NCI-H1694 (cell line): ENCODE measurements around the gene GJC2.

Experiments used
- DNase-seq: peaks from one replicate; lab custom pipeline; 2025; lab: John Stamatoyannopoulos, UW

Gene GJC2

GRCh38 chr1:228145463-228146416 lies 4.0 kb upstream of the GJC2 start:
- no peak for DNase-seq

- no peak for DNase-seq
Observed at GRCh38 chr1:228146417-228147150, 3.1 kb upstream of the GJC2 start.

GRCh38 chr1:228147151-228147693 lies 2.5 kb upstream of the GJC2 start:
- no peak for DNase-seq

GRCh38 chr1:228147768-228148167 lies 2.0 kb upstream of the GJC2 start:
- no peak for DNase-seq

GRCh38 chr1:228148196-228148861 lies 1.4 kb upstream of the GJC2 start:
- DNase-seq, result no peak

GRCh38 chr1:228148935-228149405 lies 760 bp upstream of the GJC2 start:
- DNase-seq, result no peak

GRCh38 chr1:228150120-228150460 lies 360 bp downstream of the GJC2 start:
- DNase-seq, result no peak

GRCh38 chr1:228150461-228151179 lies 890 bp downstream of the GJC2 start:
- DNase-seq, result no peak

GRCh38 chr1:228151180-228151925 lies 1.6 kb downstream of the GJC2 start:
- DNase-seq, result no peak

- DNase-seq, result no peak
Observed at GRCh38 chr1:228152097-228152917, 2.6 kb downstream of the GJC2 start.

GRCh38 chr1:228152918-228153258 lies 3.2 kb downstream of the GJC2 start:
- DNase-seq, result no peak

- no peak for DNase-seq
Observed at GRCh38 chr1:228154021-228154669, 4.4 kb downstream of the GJC2 start.

- no peak for DNase-seq
Observed at GRCh38 chr1:228154670-228155571, 5.2 kb downstream of the GJC2 start.

GRCh38 chr1:228155596-228156514 lies 6.1 kb downstream of the GJC2 start:
- no peak for DNase-seq

GRCh38 chr1:228156515-228156881 lies 6.8 kb downstream of the GJC2 start:
- DNase-seq, result no peak

- no peak for DNase-seq
Observed at GRCh38 chr1:228156941-228157728, 7.4 kb downstream of the GJC2 start.

- DNase-seq, result no peak
Observed at GRCh38 chr1:228157729-228158126, 8.0 kb downstream of the GJC2 start.
